ENCODE measurements around the gene OR51G2. TPM values are rescaled to one million over a fixed set of nuclear protein-coding genes. Genes with fewer than 3 reads are reported as not detected.

The OR51G2 gene
- polyA plus RNA-seq, 1 donor (not counting 4 experiments of a cell fraction or from before 2014, with no cell fraction given): not detected

- H3K9me1 ChIP-seq (ENCODE audit: control insufficient read depth, extremely low read depth, insufficient read depth, low read length): no peaks in the 10 kb centered on the region
- H3K4me2 ChIP-seq (ENCODE audit: control insufficient read depth, extremely low read depth, insufficient read depth, low read depth, low read length): no peak overlapping the region
- no peak for FAIRE-seq
- no peaks in the 10 kb centered on the region for H3K4me1 ChIP-seq (ENCODE audit: control insufficient read depth, extremely low read depth, insufficient read depth, low read length)
- DNase-seq (ENCODE audit: low read depth, low spot score): no peak
- no peak overlapping the region for H2AFZ ChIP-seq (ENCODE audit: control insufficient read depth, low read length)
- TF ChIP-seq, protein P1, sequence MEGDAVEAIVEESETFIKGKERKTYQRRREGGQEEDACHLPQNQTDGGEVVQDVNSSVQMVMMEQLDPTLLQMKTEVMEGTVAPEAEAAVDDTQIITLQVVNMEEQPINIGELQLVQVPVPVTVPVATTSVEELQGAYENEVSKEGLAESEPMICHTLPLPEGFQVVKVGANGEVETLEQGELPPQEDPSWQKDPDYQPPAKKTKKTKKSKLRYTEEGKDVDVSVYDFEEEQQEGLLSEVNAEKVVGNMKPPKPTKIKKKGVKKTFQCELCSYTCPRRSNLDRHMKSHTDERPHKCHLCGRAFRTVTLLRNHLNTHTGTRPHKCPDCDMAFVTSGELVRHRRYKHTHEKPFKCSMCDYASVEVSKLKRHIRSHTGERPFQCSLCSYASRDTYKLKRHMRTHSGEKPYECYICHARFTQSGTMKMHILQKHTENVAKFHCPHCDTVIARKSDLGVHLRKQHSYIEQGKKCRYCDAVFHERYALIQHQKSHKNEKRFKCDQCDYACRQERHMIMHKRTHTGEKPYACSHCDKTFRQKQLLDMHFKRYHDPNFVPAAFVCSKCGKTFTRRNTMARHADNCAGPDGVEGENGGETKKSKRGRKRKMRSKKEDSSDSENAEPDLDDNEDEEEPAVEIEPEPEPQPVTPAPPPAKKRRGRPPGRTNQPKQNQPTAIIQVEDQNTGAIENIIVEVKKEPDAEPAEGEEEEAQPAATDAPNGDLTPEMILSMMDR (optimal IDR thresholded peaks at IDR 0.05 in 1 of 3, IDR thresholded peaks at IDR 0.05 in 1 of 3, conservative IDR thresholded peaks at IDR 0.05 in 1 of 3; ENCODE audit: extremely low read depth in 1 of 3, insufficient read depth in 2 of 3, low read length in 3 of 3): no peak
- TF ChIP-seq EZH2 (IDR thresholded peaks at IDR 0.05; ENCODE audit: low read length): no peak
- no peak overlapping the region for H3K27ac ChIP-seq (ENCODE audit: control insufficient read depth, insufficient read depth, low read length)
- no peaks in the 10 kb centered on the region for H3K27me3 ChIP-seq (ENCODE audit: control insufficient read depth, extremely low read depth, insufficient read depth, low read length)
- dilution Hi-C loops (cut with MboI; ENCODE audit: extremely low pct_ligation_motif_present, low sequenced_read_pairs): no loop called here
- no peak overlapping the region for H3K9ac ChIP-seq (ENCODE audit: control insufficient read depth, extremely low read depth, insufficient read depth, low read length)
- no peaks in the 10 kb centered on the region for H3K9me3 ChIP-seq (ENCODE audit: control insufficient read depth, low read depth, low read length)
- no peaks in the 10 kb centered on the region for H3K36me3 ChIP-seq (ENCODE audit: control insufficient read depth in 2 of 2, extremely low read depth in 1 of 2, insufficient read depth in 2 of 2, low read length in 2 of 2)
- no peaks in the 10 kb centered on the region for H3K79me2 ChIP-seq (ENCODE audit: control insufficient read depth, insufficient read depth, low read length)
- H4K20me1 ChIP-seq (ENCODE audit: control insufficient read depth, extremely low read depth, insufficient read depth, low read length): no peaks in the 10 kb centered on the region
- no peak overlapping the region for H3K4me3 ChIP-seq (ENCODE audit: control insufficient read depth in 2 of 3, extremely low read depth in 1 of 3, insufficient read depth in 2 of 3, low read depth in 1 of 3, low read length in 3 of 3)
Measured at GRCh38 chr11:4863876-4864275, 55.3 kb downstream of the OR51G2 start.

Other genes with a start within 250 kb of the OR51G2 start
- gene OR51E2, start 221.5 kb downstream of the OR51G2 start, polyA plus RNA-seq: 0.03 TPM in 2 of 3 replicates, not detected in the other
- gene MMP26, start 214.6 kb downstream of the OR51G2 start, polyA plus RNA-seq: not detected in 3 replicates
- gene OR51F1, start 149.4 kb downstream of the OR51G2 start, polyA plus RNA-seq: not detected in 3 replicates
- gene OR52R1, start 115.0 kb downstream of the OR51G2 start, polyA plus RNA-seq: not detected in 3 replicates
- not detected in 3 replicates for gene OR51F2, start 98.0 kb downstream of the OR51G2 start, polyA plus RNA-seq
- not detected in 3 replicates for gene OR51S1, start 70.1 kb downstream of the OR51G2 start, polyA plus RNA-seq
- gene OR51T1, start 37.5 kb downstream of the OR51G2 start, polyA plus RNA-seq: not detected in 3 replicates
- not detected in 3 replicates for gene OR51A7, start 15.6 kb downstream of the OR51G2 start, polyA plus RNA-seq
- not detected in 3 replicates for gene OR51G1, start 5.0 kb upstream of the OR51G2 start, polyA plus RNA-seq
- gene OR51A4, start 28.3 kb upstream of the OR51G2 start, polyA plus RNA-seq: not detected in 3 replicates
- gene OR51A2, start 36.4 kb upstream of the OR51G2 start, polyA plus RNA-seq: not detected in 3 replicates
- gene OR51L1, start 75.5 kb upstream of the OR51G2 start, polyA plus RNA-seq: not detected in 3 replicates
- gene OR52J3, start 127.2 kb upstream of the OR51G2 start, polyA plus RNA-seq: not detected in 3 replicates
- not detected in 3 replicates for gene OR52E2, start 140.3 kb upstream of the OR51G2 start, polyA plus RNA-seq
- gene OR52E1, start 150.2 kb upstream of the OR51G2 start, polyA plus RNA-seq: not detected in 3 replicates
- gene OR52A5, start 219.0 kb upstream of the OR51G2 start, polyA plus RNA-seq: not detected in 3 replicates
- not detected in 3 replicates for gene OR52A1, start 235.4 kb upstream of the OR51G2 start, polyA plus RNA-seq